ENCODE results near the gene DYDC2.

DNA sequence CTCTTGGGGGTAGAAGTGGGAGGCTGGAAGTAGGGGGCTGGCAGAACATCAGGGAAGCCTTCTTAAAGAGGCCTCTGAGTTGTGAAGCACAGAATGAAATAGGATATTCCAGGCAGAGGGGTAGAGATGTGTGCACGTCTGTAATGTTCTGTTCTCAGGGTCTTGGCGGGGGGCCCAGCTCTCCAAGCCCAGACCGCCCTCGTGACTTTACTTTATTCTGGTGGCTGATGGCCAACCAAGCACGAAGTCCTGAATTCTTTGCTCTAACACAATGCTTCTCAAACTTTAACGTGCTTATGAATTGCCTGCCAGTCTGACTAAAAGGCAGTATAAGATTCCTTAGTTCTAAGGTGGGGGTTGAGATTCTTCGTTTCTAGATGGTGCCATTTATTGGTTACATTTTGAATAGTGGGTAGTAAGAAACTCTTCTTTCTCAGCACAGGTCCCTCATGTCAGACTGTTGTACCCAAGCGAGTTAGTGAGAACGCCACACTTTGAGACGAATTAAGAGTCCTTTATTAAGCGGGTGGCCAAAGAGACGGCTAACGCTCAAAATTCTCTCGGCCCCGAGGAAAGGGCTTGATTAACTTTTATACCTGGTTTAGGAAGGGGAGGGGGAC, 60.0 kb downstream of the DYDC2 start:
- no peak for TF ChIP-seq CTCF (IDR thresholded peaks at IDR 0.05; ENCODE audit: low read depth, low read length, missing input control)
- TF ChIP-seq, protein P1, sequence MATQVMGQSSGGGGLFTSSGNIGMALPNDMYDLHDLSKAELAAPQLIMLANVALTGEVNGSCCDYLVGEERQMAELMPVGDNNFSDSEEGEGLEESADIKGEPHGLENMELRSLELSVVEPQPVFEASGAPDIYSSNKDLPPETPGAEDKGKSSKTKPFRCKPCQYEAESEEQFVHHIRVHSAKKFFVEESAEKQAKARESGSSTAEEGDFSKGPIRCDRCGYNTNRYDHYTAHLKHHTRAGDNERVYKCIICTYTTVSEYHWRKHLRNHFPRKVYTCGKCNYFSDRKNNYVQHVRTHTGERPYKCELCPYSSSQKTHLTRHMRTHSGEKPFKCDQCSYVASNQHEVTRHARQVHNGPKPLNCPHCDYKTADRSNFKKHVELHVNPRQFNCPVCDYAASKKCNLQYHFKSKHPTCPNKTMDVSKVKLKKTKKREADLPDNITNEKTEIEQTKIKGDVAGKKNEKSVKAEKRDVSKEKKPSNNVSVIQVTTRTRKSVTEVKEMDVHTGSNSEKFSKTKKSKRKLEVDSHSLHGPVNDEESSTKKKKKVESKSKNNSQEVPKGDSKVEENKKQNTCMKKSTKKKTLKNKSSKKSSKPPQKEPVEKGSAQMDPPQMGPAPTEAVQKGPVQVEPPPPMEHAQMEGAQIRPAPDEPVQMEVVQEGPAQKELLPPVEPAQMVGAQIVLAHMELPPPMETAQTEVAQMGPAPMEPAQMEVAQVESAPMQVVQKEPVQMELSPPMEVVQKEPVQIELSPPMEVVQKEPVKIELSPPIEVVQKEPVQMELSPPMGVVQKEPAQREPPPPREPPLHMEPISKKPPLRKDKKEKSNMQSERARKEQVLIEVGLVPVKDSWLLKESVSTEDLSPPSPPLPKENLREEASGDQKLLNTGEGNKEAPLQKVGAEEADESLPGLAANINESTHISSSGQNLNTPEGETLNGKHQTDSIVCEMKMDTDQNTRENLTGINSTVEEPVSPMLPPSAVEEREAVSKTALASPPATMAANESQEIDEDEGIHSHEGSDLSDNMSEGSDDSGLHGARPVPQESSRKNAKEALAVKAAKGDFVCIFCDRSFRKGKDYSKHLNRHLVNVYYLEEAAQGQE (IDR thresholded peaks at IDR 0.05) = no peak
